GM23338 (cell line): ENCODE results near the gene SHISAL2A. TPM values are rescaled to one million over a fixed set of nuclear protein-coding genes. Genes with fewer than 3 reads are reported as not detected.

Experiments
- ATAC-seq: fragments of 200-7000 bp; cut with Tn5 transposase; 3 replicates; pipeline ENCODE4 v1.9.1; 2020
- DNase-seq: peaks from one replicate; pipeline ENCODE4 v3.0.0-alpha.2; 2015; ENCODE audit warnings: low spot score
- H2AFZ ChIP-seq: fragments of 200-600 bp; sonication (generic); 2 replicates; pipeline ENCODE4 v1.8.0; 2016; ENCODE audit warnings: antibody characterized with exemption, mild to moderate bottlenecking, moderate library complexity
- H3F3A ChIP-seq: fragments of 200-600 bp; sonication (generic); replicated peaks from 2 replicates; pipeline ENCODE4 v1.8.0; 2017; ENCODE audit warnings: antibody characterized with exemption, mixed run types, low read depth
- H3K27ac ChIP-seq: fragments of 200-600 bp; sonication (generic); 2 replicates; pipeline ENCODE4 v1.6.1; 2016; ENCODE audit warnings: low read depth
- H3K27me3 ChIP-seq: fragments of 200-600 bp; sonication (generic); 2 replicates; pipeline ENCODE4 v1.8.0; 2016; ENCODE audit warnings: mild to moderate bottlenecking, mixed run types, moderate library complexity; ENCODE audit not compliant: insufficient read depth
- H3K36me3 ChIP-seq: fragments of 200-600 bp; sonication (generic); 2 replicates; pipeline ENCODE4 v1.8.0; 2016; ENCODE audit warnings: mild to moderate bottlenecking; ENCODE audit not compliant: insufficient read depth
- H3K4me1 ChIP-seq: fragments of 200-600 bp; sonication (generic); 2 replicates; pipeline ENCODE4 v1.8.0; 2016; ENCODE audit warnings: mild to moderate bottlenecking, moderate library complexity; ENCODE audit not compliant: insufficient read depth
- H3K4me2 ChIP-seq: fragments of 200-600 bp; sonication (generic); 2 replicates; pipeline ENCODE4 v1.7.1; 2017; ENCODE audit warnings: mixed run types
- H3K4me3 ChIP-seq: fragments of 200-600 bp; sonication (generic); 2 replicates; pipeline ENCODE4 v1.6.1; 2016; ENCODE audit warnings: mixed run types
- H3K79me2 ChIP-seq: fragments of 200-600 bp; sonication (generic); replicated peaks from 2 replicates; pipeline ENCODE4 v1.8.0; 2017; ENCODE audit warnings: mild to moderate bottlenecking; ENCODE audit not compliant: insufficient read depth
- H3K9me2 ChIP-seq: fragments of 200-600 bp; sonication (generic); 2 replicates; pipeline ENCODE4 v1.8.0; 2017; ENCODE audit not compliant: insufficient read depth
- H4K20me1 ChIP-seq: fragments of 200-600 bp; sonication (generic); replicated peaks from 2 replicates; pipeline ENCODE4 v1.8.0; 2017; ENCODE audit warnings: mild to moderate bottlenecking; ENCODE audit not compliant: insufficient read depth
- H3K27ac Mint-ChIP-seq: 2 replicates; pipeline ENCODE4 v1.8.0; 2020; ENCODE audit warnings: inconsistent platforms, mild to moderate bottlenecking, moderate library complexity, mixed read lengths
- H3K27me3 Mint-ChIP-seq: 3 replicates; pipeline ENCODE4 v1.8.0; 2022; ENCODE audit warnings: low read depth, mild to moderate bottlenecking, moderate library complexity, mixed read lengths, inconsistent platforms; ENCODE audit not compliant: insufficient read depth, poor library complexity
- H3K36me3 Mint-ChIP-seq: 3 replicates; pipeline ENCODE4 v1.8.0; 2021; ENCODE audit warnings: low read depth, mild to moderate bottlenecking, inconsistent platforms, moderate library complexity, mixed read lengths
- H3K4me1 Mint-ChIP-seq: 3 replicates; pipeline ENCODE4 v1.8.0; 2020; ENCODE audit warnings: mild to moderate bottlenecking, inconsistent platforms, mixed read lengths
- H3K4me3 Mint-ChIP-seq: 3 replicates; pipeline ENCODE4 v1.8.0; 2021; ENCODE audit warnings: moderate library complexity, mild to moderate bottlenecking, inconsistent platforms, mixed read lengths
- H3K9me3 Mint-ChIP-seq: 3 replicates; pipeline ENCODE4 v1.8.0; 2020; ENCODE audit warnings: moderate library complexity, mild to moderate bottlenecking, inconsistent platforms, mixed read lengths
- CREB1 ChIP-seq: fragments of 250-450 bp; sonication (Bioruptor Pico); IDR thresholded peaks from 2 replicates; pipeline ENCODE4 v1.5.0; 2020; ENCODE audit warnings: low read depth, mild to moderate bottlenecking, moderate library complexity
- ETS1 ChIP-seq: IDR thresholded peaks from 2 replicates; pipeline ENCODE4 v1.6.1; 2016; ENCODE audit warnings: antibody characterized with exemption
- JUNB ChIP-seq: IDR thresholded peaks from one replicate; pipeline ENCODE4 v1.6.1; 2016; ENCODE audit warnings: antibody characterized with exemption; ENCODE audit not compliant: unreplicated experiment
- NANOG ChIP-seq: IDR thresholded peaks from 2 replicates; pipeline ENCODE4 v1.6.1; 2016; ENCODE audit warnings: antibody characterized with exemption, borderline replicate concordance
- POLR2AphosphoS5 ChIP-seq: IDR thresholded peaks from 2 replicates; pipeline ENCODE4 v1.6.1; 2016; ENCODE audit warnings: antibody characterized with exemption, low read depth
- REST ChIP-seq: IDR thresholded peaks from one replicate; pipeline ENCODE4 v1.6.1; 2018; ENCODE audit warnings: antibody characterized with exemption; ENCODE audit not compliant: unreplicated experiment
- STAT1 ChIP-seq: IDR thresholded peaks from one replicate; pipeline ENCODE4 v1.6.1; 2016; ENCODE audit warnings: antibody characterized with exemption; ENCODE audit not compliant: unreplicated experiment
- ZNF462 ChIP-seq: fragments of 250-450 bp; sonication (Bioruptor Pico); IDR thresholded peaks from 2 replicates; pipeline ENCODE4 v1.5.0; 2020; ENCODE audit warnings: mild to moderate bottlenecking, moderate library complexity
- polyA plus RNA-seq: library from polyadenylated mRNA; unstranded; fragments of >200 nt; fragmentation: Nextera tagmentation; extraction: Ambion mirVana; gene quantifications from 2 replicates; pipeline ENCODE4 v1.2.1, GENCODE V29; 2016
- total RNA-seq: library from RNA; depleted of rRNA; stranded (reverse); fragments of >200 nt; shearing (Covaris generic); gene quantifications from 2 replicates; pipeline ENCODE4 v1.2.3, GENCODE V29; 2014

The SHISAL2A gene
- total and polyA plus RNA-seq, 2 experiments from 2014 or later, result 0.10 to 1.2 TPM

- TF ChIP-seq REST (no peak), STAT1 (no peak), JUNB (no peak), CREB1 (CRISPR knock-in tag) (peak; percentile 65; the same call in 1 of the 2 replicates), ETS1 (no peak), NANOG (no peak), POLR2AphosphoS5 (peak; percentile 81)
Measured at GRCh38 chr1:52702886-52703787, 70.2 kb downstream of the SHISAL2A start (continued).

- H3K27me3 Mint-ChIP-seq, result peaks cover 11% of the 10 kb centered on the region
- TF ChIP-seq REST (no peak), ZNF462 (CRISPR knock-in tag) (no peak), STAT1 (no peak)
Measured at GRCh38 chr1:52706136-52706670, 73.2 kb downstream of the SHISAL2A start.

More at GRCh38 chr1:52706136-52706670, 73.2 kb downstream of the SHISAL2A start:
- Histone ChIP-seq H3F3A (no peaks in the 10 kb centered on the region; the same call in 1 of the 2 replicates), H3K4me1 (peaks cover 7% of the 10 kb centered on the region; the same call in 1 of the 2 replicates), H2AFZ (peak overlapping the region; percentile 95), H3K4me2 (no peak overlapping the region), H4K20me1 (no peaks in the 10 kb centered on the region), H3K4me3 (no peak overlapping the region), H3K36me3 (no peaks in the 10 kb centered on the region), H3K27ac (no peak overlapping the region), H3K9me2 (no peaks in the 10 kb centered on the region), H3K27me3 (no peaks in the 10 kb centered on the region), H3K79me2 (no peaks in the 10 kb centered on the region)
- Mint-ChIP-seq H3K9me3 (no peaks in the 10 kb centered on the region), H3K27ac (no peak overlapping the region), H3K4me3 (no peak overlapping the region), H3K36me3 (no peaks in the 10 kb centered on the region), H3K4me1 (peaks cover 6% of the 10 kb centered on the region)
- DNase-seq (peak; percentile 33), ATAC-seq (no peak)
